Measurements from ENCODE around the gene METTL13. TPM values are rescaled to one million over a fixed set of nuclear protein-coding genes. Genes with fewer than 3 reads are reported as not detected.

The METTL13 gene
- total and polyA plus RNA-seq, 2 of the 8 experiments (the other 6 are each of a cell fraction or from before 2014, with no cell fraction given): 38.1 to 66.3 TPM

- H3K27me3 ChIP-seq (replicated peaks in 1 of 4; ENCODE audit: control insufficient read depth in 3 of 4, extremely low read depth in 1 of 4, insufficient read depth in 3 of 4, low read length in 3 of 4): no peaks in the 10 kb centered on the region
- 0 out of 2 replicates have a peak overlapping the region, but pooled peaks have one; percentile 5 for H2BK20ac ChIP-seq (ENCODE audit: low read length)
- FAIRE-seq: no peak
- TF ChIP-seq RBBP5 (IDR thresholded peaks at IDR 0.05; ENCODE audit: borderline replicate concordance, low read depth, low read length) (no peak), JUND (IDR thresholded peaks at IDR 0.05; ENCODE audit: low read length) (peak; percentile 82; the same call in 1 of the 2 replicates)
- H3K9ac ChIP-seq (replicated peaks in 1 of 4; ENCODE audit: extremely low read depth in 1 of 4, low read depth in 3 of 4, low read length in 3 of 4): no peak overlapping the region
- H2BK15ac ChIP-seq (ENCODE audit: low read length): no peak overlapping the region; the same call in 1 of the 2 replicates
- ChIA-PET CTCF (ENCODE audit: partially characterized antibody) (interaction anchor here (0.5 to 8.7 kb wide), 12 partner anchors 12 to 184 kb away, joined by 3 to 92 read pairs (median 4); partner anchors contain the start of gene DNM3), POLR2A (ENCODE audit: partially characterized antibody) (interaction anchor here (0.6 kb wide), 1 partner anchor 11 kb away, joined by 3 read pairs; no protein-coding TSS in a partner anchor)
- H3K79me1 ChIP-seq (ENCODE audit: low read depth, low read length): no peaks in the 10 kb centered on the region
- H2BK120ac ChIP-seq (replicated peaks; ENCODE audit: low read depth, low read length): no peak overlapping the region
- no peak overlapping the region for H2AK5ac ChIP-seq (ENCODE audit: low read depth, low read length)
- H3K9me3 ChIP-seq (ENCODE audit: insufficient read depth in 2 of 2, low read depth in 1 of 2, low read length in 1 of 2): no peaks in the 10 kb centered on the region
- DNase-seq (ENCODE audit: low read depth in 1 of 2, low spot score in 2 of 2): no peak
- no peak overlapping the region for H3K4ac ChIP-seq (replicated peaks; ENCODE audit: insufficient read length, low read depth, low read length)
- no peak overlapping the region for H4K91ac ChIP-seq (replicated peaks; ENCODE audit: insufficient read length, low read length)
- H3K79me2 ChIP-seq (ENCODE audit: control insufficient read depth in 1 of 2, insufficient read depth in 2 of 2, low read length in 2 of 2): no peaks in the 10 kb centered on the region
- H3K56ac ChIP-seq (replicated peaks; ENCODE audit: insufficient read length, low read depth, low read length): no peak overlapping the region
- no peak overlapping the region for H4K5ac ChIP-seq (ENCODE audit: insufficient read length, low read depth, low read length)
- H4K20me1 ChIP-seq (replicated peaks in 1 of 2; ENCODE audit: control insufficient read depth in 1 of 2, insufficient read depth in 2 of 2, low read length in 2 of 2): no peaks in the 10 kb centered on the region
- peak overlapping the region; percentile 69 for H2AFZ ChIP-seq (ENCODE audit: low read length)
- H2BK12ac ChIP-seq (ENCODE audit: low read depth, low read length): peak overlapping the region; percentile 84
- no peak overlapping the region for H3K23ac ChIP-seq (ENCODE audit: insufficient read length)
- H3K36me3 ChIP-seq (ENCODE audit: control insufficient read depth in 2 of 4, insufficient read depth in 4 of 4, low read length in 3 of 4): no peaks in the 10 kb centered on the region
- no peak overlapping the region for H3K14ac ChIP-seq (ENCODE audit: insufficient read length)
- H4K8ac ChIP-seq (ENCODE audit: extremely low read depth, insufficient read depth, low read length): no peak overlapping the region
- 37% methylated on average over 3 of the region's 3 CpGs; no CpG with 5 or more reads in 1 of the 2 experiments for WGBS, 2 experiments (ENCODE audit: extremely low coverage in 1 of 2, insufficient coverage in 1 of 2, insufficient read length in 1 of 2, insufficient replicate concordance in 2 of 2, low coverage in 1 of 2, low lambda C conversion rate in 2 of 2, missing lambda C conversion rate in 1 of 2)
- H3K18ac ChIP-seq (ENCODE audit: extremely low read depth, low read length): peak overlapping the region; percentile 38; the same call in 1 of the 2 replicates
- H3K4me1 ChIP-seq (replicated peaks in 1 of 4; ENCODE audit: control insufficient read depth in 3 of 4, insufficient read depth in 4 of 4, low read length in 3 of 4): peaks cover 0 to 7% (median 2%) of the 10 kb centered on the region in 4 experiments; a peak in 2 of 7 replicates
- H3K27ac ChIP-seq (ENCODE audit: low read depth, low read length): no peak overlapping the region
- H2BK5ac ChIP-seq (ENCODE audit: low read depth, low read length): peak overlapping the region; percentile 48; the same call in 1 of the 2 replicates
- peak overlapping the region in 1 of 4 experiments; percentile 13; a peak in 2 of 8 replicates for H3K4me3 ChIP-seq (ENCODE audit: extremely low read depth in 1 of 4, insufficient read depth in 2 of 4, low read depth in 3 of 4, low read length in 4 of 4)
- H3K23me2 ChIP-seq (ENCODE audit: low read depth, low read length): no peaks in the 10 kb centered on the region; the same call in 1 of the 2 replicates
- peak overlapping the region in 1 of 2 experiments; percentile 50; a peak in 2 of 4 replicates for H3K4me2 ChIP-seq (ENCODE audit: insufficient read depth in 1 of 2, low read depth in 2 of 2, low read length in 2 of 2)
These were observed 36.2 kb downstream of the METTL13 start for GRCh38 chr1:171817511-171818265.
